NCI-H2196 treated with DMSO at 0.1 percent for 48 hours (cell line): Measurements from ENCODE around the gene NAA80.

Experiments used
- DNase-seq: peaks from one replicate; lab custom pipeline; 2025; ENCODE audit not compliant: unreplicated experiment; lab: John Stamatoyannopoulos, UW

Gene NAA80

GRCh38 chr3:50298836-50299637 is at the start of gene NAA80, which contains the start of gene HYAL3:
Gene NAA80, minus strand, starts transcription at chr3:50299405. Its CDS starts 1,942 bp downstream, at chr3:50297463.
Gene HYAL3, minus strand, starts transcription at chr3:50299405. Its CDS starts 3,803 bp downstream, at chr3:50295602.
- DNase-seq, result peak; percentile 80

GRCh38 chr3:50347187-50347813 is 48.1 kb upstream of the NAA80 start:
- no peak for DNase-seq

GRCh38 chr3:50345586-50346234 is 46.5 kb upstream of the NAA80 start, which contains the start of gene ZMYND10:
Gene ZMYND10, minus strand, starts transcription at chr3:50345732. Its CDS starts 153 bp downstream, at chr3:50345579.
- DNase-seq, result no peak

- DNase-seq, result no peak
Observed at GRCh38 chr3:50345008-50345407, 45.8 kb upstream of the NAA80 start.

- DNase-seq, result no peak
Observed at GRCh38 chr3:50342813-50343633, 43.8 kb upstream of the NAA80 start.

GRCh38 chr3:50341996-50342650 is 42.9 kb upstream of the NAA80 start:
- no peak for DNase-seq

- no peak for DNase-seq
Observed at GRCh38 chr3:50341537-50341936, 42.3 kb upstream of the NAA80 start.

- DNase-seq, result no peak
Observed at GRCh38 chr3:50340448-50341329, 41.5 kb upstream of the NAA80 start, which contains the start of gene RASSF1. Gene RASSF1, minus strand, starts transcription at chr3:50340836. Its CDS starts 31 bp downstream, at chr3:50340805.

- DNase-seq, result no peak
Observed at GRCh38 chr3:50340147-50340447, 40.9 kb upstream of the NAA80 start.

GRCh38 chr3:50339485-50340146 is 40.4 kb upstream of the NAA80 start:
- no peak for DNase-seq

GRCh38 chr3:50338965-50339364 is 39.8 kb upstream of the NAA80 start:
- no peak for DNase-seq

- DNase-seq, result peak; percentile 89
Observed at GRCh38 chr3:50337175-50337861, 38.1 kb upstream of the NAA80 start.

- no peak for DNase-seq
Observed at GRCh38 chr3:50336452-50337174, 37.4 kb upstream of the NAA80 start.

- DNase-seq, result no peak
Observed at GRCh38 chr3:50334339-50335075, 35.3 kb upstream of the NAA80 start.

- no peak for DNase-seq
Observed at GRCh38 chr3:50333744-50334328, 34.6 kb upstream of the NAA80 start.

GRCh38 chr3:50331364-50331907 is 32.2 kb upstream of the NAA80 start:
- DNase-seq, result no peak
